Measurements from ENCODE around the gene VPS35.

Gene VPS35

DNA sequence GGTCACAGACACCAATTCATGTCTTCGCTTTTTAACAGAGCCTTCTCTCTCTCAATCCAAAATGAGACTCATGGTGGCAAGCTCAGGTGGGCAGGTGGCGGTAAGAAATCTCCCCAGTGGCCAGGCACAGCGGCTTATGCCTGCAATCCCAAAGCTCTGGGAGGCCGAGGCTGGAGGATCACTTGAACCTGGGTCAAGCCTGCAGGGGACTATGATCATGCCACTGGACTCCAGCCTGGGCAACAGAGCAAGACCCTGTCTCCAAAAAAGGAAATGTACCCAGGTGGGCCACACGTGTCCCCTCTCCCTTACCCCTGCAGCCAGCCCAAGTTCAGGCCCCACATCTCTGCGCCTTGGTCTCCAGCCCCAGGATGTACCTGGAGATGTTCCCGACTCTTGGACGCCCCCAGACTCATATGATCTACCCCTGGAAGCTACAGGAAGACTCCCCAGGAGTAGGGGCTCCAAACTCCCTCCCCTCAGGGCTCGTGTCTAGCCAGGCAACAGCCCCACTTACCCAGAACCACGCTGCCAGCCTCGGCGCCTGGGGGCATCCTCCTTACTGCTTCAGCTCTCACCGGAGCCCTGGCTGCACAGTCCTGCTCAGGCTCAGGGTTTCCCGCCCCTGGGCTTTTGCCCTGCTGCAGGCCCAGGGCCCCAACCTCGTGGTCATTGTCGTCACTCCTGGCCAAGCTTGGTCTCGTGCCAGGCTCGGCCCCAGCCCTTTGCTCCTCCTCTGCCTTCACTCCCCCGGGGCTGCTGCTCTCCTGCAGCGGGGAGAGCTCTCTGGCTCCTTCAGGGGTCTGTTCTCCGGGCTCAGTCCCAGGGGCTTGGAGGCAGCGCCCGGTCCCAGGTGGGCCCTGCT lies 42.9 kb upstream of the VPS35 start:
- DNase-seq, result no peak
- no peaks in the 10 kb centered on the region for H3K36me3 ChIP-seq (replicated peaks)
- H3K4me3 ChIP-seq (ENCODE audit: low read depth, low read length), result no peak overlapping the region
- TF ChIP-seq, protein P1, sequence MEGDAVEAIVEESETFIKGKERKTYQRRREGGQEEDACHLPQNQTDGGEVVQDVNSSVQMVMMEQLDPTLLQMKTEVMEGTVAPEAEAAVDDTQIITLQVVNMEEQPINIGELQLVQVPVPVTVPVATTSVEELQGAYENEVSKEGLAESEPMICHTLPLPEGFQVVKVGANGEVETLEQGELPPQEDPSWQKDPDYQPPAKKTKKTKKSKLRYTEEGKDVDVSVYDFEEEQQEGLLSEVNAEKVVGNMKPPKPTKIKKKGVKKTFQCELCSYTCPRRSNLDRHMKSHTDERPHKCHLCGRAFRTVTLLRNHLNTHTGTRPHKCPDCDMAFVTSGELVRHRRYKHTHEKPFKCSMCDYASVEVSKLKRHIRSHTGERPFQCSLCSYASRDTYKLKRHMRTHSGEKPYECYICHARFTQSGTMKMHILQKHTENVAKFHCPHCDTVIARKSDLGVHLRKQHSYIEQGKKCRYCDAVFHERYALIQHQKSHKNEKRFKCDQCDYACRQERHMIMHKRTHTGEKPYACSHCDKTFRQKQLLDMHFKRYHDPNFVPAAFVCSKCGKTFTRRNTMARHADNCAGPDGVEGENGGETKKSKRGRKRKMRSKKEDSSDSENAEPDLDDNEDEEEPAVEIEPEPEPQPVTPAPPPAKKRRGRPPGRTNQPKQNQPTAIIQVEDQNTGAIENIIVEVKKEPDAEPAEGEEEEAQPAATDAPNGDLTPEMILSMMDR (IDR thresholded peaks at IDR 0.05; ENCODE audit: low read depth, low read length, missing control alignments), result no peak
- H3K27ac ChIP-seq, result no peak overlapping the region
- H3K27me3 ChIP-seq (replicated peaks), result no peaks in the 10 kb centered on the region
- in situ Hi-C loops (cut with HindIII; ENCODE audit: low pct_ligation_motif_present, low sequenced_read_pairs), result no loop called here

DNA sequence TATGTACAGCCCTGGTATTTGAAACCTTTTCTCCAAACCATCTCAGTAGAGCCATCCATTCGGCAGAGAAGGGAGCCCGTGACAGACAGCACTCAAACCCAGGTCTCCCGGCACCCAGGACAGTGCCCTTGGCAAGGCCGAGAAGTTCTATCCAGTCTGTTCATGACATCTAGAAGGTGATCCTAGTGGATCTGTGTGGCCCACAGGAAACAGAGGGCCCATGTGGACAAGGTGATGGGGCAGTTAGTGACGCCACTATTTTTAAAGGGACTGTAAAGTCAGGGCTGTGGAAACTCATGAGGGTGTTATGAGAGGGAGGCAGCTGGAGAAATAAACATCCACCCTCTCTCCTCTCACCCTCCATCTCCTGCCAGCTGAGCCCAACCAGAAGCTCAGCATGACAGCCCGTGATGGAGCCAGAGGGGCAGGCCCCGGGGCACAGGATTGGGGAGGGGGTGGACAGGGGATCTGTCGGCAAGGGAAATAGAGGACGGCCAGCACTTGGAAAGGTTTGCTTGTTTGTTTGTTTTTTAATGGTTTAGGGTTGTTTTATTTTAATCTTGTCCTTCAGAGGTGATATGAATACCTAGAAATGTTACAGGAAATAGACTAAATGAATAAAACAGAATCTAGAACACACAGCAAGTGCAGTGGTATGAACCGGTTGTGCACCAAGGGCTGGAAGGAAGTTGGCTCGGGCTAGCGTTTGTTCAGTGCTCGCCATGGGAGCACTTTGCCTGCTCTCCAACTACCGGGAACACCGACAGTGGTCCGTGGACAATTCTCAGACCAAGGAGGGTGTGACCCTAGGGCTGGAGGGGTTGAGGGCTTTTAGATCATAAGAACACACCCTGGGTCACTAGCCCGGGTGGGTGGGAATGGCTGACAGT lies 42.1 kb upstream of the VPS35 start:
- TF ChIP-seq, protein P1 (IDR thresholded peaks at IDR 0.05; ENCODE audit: low read depth, low read length, missing control alignments), result no peak
- DNase-seq, result no peak
- Histone ChIP-seq H3K4me3 (ENCODE audit: low read depth, low read length) (no peak overlapping the region), H3K27ac (no peak overlapping the region), H3K36me3 (replicated peaks) (no peaks in the 10 kb centered on the region), H3K27me3 (replicated peaks) (no peaks in the 10 kb centered on the region)
- in situ Hi-C loops (cut with HindIII; ENCODE audit: low pct_ligation_motif_present, low sequenced_read_pairs), result no loop called here

DNA sequence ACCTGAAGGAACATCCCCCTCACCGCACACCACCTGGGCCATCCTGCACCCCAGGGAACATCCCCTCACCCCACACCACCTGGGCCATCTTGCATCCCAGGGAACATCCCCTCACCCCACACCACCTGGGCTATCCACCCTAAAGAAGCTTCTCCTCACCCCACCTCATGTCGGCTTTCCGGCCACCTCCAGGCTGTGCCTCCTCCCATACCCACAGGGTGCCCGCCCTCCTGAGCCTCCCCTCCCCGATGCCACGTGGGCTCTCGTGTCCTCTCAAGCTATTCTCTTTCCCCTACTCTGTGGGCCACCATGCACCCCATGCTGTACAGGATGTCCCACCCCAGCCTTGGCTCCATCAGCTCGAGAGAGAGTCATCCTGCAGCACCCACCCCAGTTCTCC lies 41.1 kb upstream of the VPS35 start:
- in situ Hi-C loops (cut with HindIII; ENCODE audit: low pct_ligation_motif_present, low sequenced_read_pairs), result no loop called here
- Histone ChIP-seq H3K4me3 (ENCODE audit: low read depth, low read length) (no peak overlapping the region), H3K27me3 (replicated peaks) (no peaks in the 10 kb centered on the region), H3K27ac (no peak overlapping the region), H3K36me3 (replicated peaks) (no peaks in the 10 kb centered on the region)
- no peak for DNase-seq
- TF ChIP-seq, protein P1 (IDR thresholded peaks at IDR 0.05; ENCODE audit: low read depth, low read length, missing control alignments), result no peak

DNA sequence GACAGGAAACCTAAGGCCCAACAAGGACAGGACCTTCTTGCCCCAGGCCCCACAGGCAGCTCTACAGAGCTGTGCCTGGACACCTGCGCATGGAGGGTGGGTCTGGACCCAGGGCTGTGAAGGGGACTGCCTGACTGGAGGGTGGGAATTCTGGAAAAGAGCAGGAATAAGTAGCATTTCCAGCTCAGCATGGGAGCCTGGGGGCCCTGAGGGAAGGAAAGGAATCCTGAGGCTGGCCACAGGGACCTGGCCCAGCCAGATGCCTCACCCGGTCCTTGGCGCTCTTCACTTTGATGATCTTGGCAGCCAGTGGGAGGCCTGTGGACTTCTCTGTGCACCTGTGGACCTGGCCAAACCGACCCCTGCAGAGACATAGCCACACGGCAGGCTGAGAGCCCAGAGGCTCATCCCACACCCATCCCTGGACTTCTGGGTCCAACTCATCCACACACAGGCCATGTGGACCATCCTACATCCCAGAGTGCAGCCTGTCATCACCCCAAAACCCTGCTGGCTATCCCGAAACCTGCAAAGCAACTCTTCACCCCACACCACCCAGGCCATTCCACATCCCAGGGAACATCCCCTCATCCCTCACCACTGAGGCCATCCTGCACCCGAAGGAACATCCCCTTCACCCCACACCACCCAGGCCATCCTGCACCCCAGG lies 40.5 kb upstream of the VPS35 start:
- TF ChIP-seq, protein P1 (IDR thresholded peaks at IDR 0.05; ENCODE audit: low read depth, low read length, missing control alignments), result no peak
- H3K4me3 ChIP-seq (ENCODE audit: low read depth, low read length), result no peak overlapping the region
- H3K36me3 ChIP-seq (replicated peaks), result no peaks in the 10 kb centered on the region
- no peaks in the 10 kb centered on the region for H3K27me3 ChIP-seq (replicated peaks)
- H3K27ac ChIP-seq, result no peak overlapping the region
- no peak for DNase-seq
- in situ Hi-C loops (cut with HindIII; ENCODE audit: low pct_ligation_motif_present, low sequenced_read_pairs), result no loop called here

DNA sequence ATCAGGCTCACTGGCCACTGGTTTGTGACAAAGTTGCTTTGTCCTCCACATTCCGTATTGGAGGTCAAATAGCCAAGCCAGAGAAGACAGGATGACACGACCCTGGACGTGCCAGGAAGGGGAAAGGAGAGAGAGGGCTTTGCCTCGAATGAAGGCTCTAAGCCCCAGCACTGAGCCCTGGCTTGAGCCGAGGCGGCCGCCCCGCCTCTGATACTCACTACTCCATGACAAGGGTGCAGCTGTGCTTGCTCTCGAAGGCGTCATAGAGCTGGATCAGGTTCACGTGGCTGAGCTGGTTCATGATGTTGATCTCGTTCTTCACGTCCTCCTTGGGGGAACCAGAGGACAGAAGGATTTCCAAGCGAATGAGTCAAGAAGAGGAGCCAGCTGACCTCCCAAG lies 39.8 kb upstream of the VPS35 start:
- TF ChIP-seq, protein P1 (IDR thresholded peaks at IDR 0.05; ENCODE audit: low read depth, low read length, missing control alignments), result no peak
- Histone ChIP-seq H3K4me3 (ENCODE audit: low read depth, low read length) (no peak overlapping the region), H3K27me3 (replicated peaks) (no peaks in the 10 kb centered on the region), H3K27ac (no peak overlapping the region), H3K36me3 (replicated peaks) (no peaks in the 10 kb centered on the region)
- no peak for DNase-seq
- in situ Hi-C loops (cut with HindIII; ENCODE audit: low pct_ligation_motif_present, low sequenced_read_pairs), result no loop called here
